Cardiac fibroblast (primary cell): ENCODE results near the gene RABGAP1.
A peak's percentile ranks its signal among the peaks of the same experiment; 100 is the strongest.

Source experiments
- DNase-seq, 2 donors: peaks; one replicate each; pipeline versions ENCODE4 v3.0.0 to v3.0.0-alpha.2; 2010; ENCODE audit warnings: low read depth in 2 of 2
- H3K4me3 ChIP-seq, 2 donors: replicated peaks in 1 of 2; 1 replicate in 1 of 2; 2 replicates in 1 of 2; pipeline ENCODE4 v1.5.1; 2011; ENCODE audit warnings: low read depth in 2 of 2, low read length in 2 of 2, mild to moderate bottlenecking in 2 of 2, moderate library complexity in 1 of 2
- CTCF ChIP-seq: IDR thresholded peaks from one replicate; pipeline ENCODE4 v1.5.1; 2011; ENCODE audit warnings: low read depth, mild to moderate bottlenecking, low read length, inconsistent platforms

The RABGAP1 gene

GRCh38 chr9:122954253-122954691 is 13.5 kb downstream of the RABGAP1 start:
- peak; percentile 53 to 74 for DNase-seq
- no peak overlapping the region for H3K4me3 ChIP-seq
- no peak for TF ChIP-seq CTCF

- H3K4me3 ChIP-seq = no peak overlapping the region
- no peak for TF ChIP-seq CTCF
- no peak for DNase-seq
Observed at GRCh38 chr9:122955961-122956360, 15.1 kb downstream of the RABGAP1 start.

GRCh38 chr9:122961139-122961538 is 20.3 kb downstream of the RABGAP1 start:
- no peak overlapping the region for H3K4me3 ChIP-seq
- DNase-seq = no peak
- no peak for TF ChIP-seq CTCF

GRCh38 chr9:122975196-122975595 is 34.4 kb downstream of the RABGAP1 start:
- TF ChIP-seq CTCF = no peak
- no peak for DNase-seq
- no peak overlapping the region for H3K4me3 ChIP-seq

- TF ChIP-seq CTCF = no peak
- peak in 1 of 2 donors; percentile 24 for DNase-seq
- H3K4me3 ChIP-seq = no peak overlapping the region
Observed at GRCh38 chr9:122978601-122979000, 37.8 kb downstream of the RABGAP1 start.

- TF ChIP-seq CTCF = no peak
Observed at GRCh38 chr9:122986010-122986409, 45.2 kb downstream of the RABGAP1 start.

GRCh38 chr9:122988141-122988540 is 47.3 kb downstream of the RABGAP1 start:
- no peak for TF ChIP-seq CTCF
- DNase-seq = no peak
- H3K4me3 ChIP-seq = no peak overlapping the region

More at GRCh38 chr9:122986010-122986409, 45.2 kb downstream of the RABGAP1 start:
- no peak overlapping the region for H3K4me3 ChIP-seq
- DNase-seq = no peak
